CD4-positive, CD25-positive, alpha-beta regulatory T cell (primary cell): ENCODE measurements around the gene GRIK4. TPM values are rescaled to one million over a fixed set of nuclear protein-coding genes. Genes with fewer than 3 reads are reported as not detected.

Experiments used
- ATAC-seq, 2 donors: fragments of 150-1000 bp; cut with Tn5 transposase; one replicate each; pipeline ENCODE4 v1.10.0; 2021; ENCODE audit warnings: low read depth in 2 of 2, moderate number of reproducible peaks in 2 of 2, moderate library complexity in 1 of 2
- DNase-seq, 3 donors: peaks; one replicate each; pipeline versions ENCODE4 v3.0.0 to v3.0.0-alpha.2; 2012 to 2022; ENCODE audit warnings: mixed read lengths in 1 of 3
- H3K27ac ChIP-seq: one replicate; pipeline ENCODE4 v1.7.0; 2013; ENCODE audit warnings: mild to moderate bottlenecking, low read length; ENCODE audit not compliant: insufficient read depth, poor library complexity, severe bottlenecking
- H3K27me3 ChIP-seq: one replicate; pipeline ENCODE4 v1.7.0; 2013; ENCODE audit warnings: low read length; ENCODE audit not compliant: control insufficient read depth, insufficient read depth
- H3K36me3 ChIP-seq: one replicate; pipeline ENCODE4 v1.7.0; 2013; ENCODE audit warnings: mild to moderate bottlenecking, low read length, moderate library complexity; ENCODE audit not compliant: control insufficient read depth, insufficient read depth
- H3K4me1 ChIP-seq: 2 replicates; pipeline ENCODE4 v1.7.0; 2013; ENCODE audit warnings: mild to moderate bottlenecking, low read length; ENCODE audit not compliant: insufficient read depth, control insufficient read depth, poor library complexity, severe bottlenecking
- H3K4me3 ChIP-seq: one replicate; pipeline ENCODE4 v1.7.0; 2013; ENCODE audit warnings: low read depth, mild to moderate bottlenecking, low read length, moderate library complexity
- H3K9me3 ChIP-seq, 2 experiments: 1 replicate in 1 of 2; 2 replicates in 1 of 2; pipeline ENCODE4 v1.7.0; 2013; ENCODE audit warnings: low read length in 2 of 2, mild to moderate bottlenecking in 1 of 2, moderate library complexity in 1 of 2; ENCODE audit not compliant: control insufficient read depth in 2 of 2
- H3K27ac Mint-ChIP-seq, 3 donors: one replicate each; pipeline ENCODE4 v1.8.0; 2020 to 2022; ENCODE audit warnings: mild to moderate bottlenecking in 3 of 3, mixed read lengths in 3 of 3, moderate library complexity in 2 of 3
- H3K27me3 Mint-ChIP-seq: one replicate; pipeline ENCODE4 v1.8.0; 2022; ENCODE audit warnings: mild to moderate bottlenecking, mixed read lengths
- H3K36me3 Mint-ChIP-seq: one replicate; pipeline ENCODE4 v1.8.0; 2020; ENCODE audit warnings: mixed read lengths
- H3K4me1 Mint-ChIP-seq, 4 donors: one replicate each; pipeline ENCODE4 v1.8.0; 2020 to 2022; ENCODE audit warnings: mixed read lengths in 4 of 4, mild to moderate bottlenecking in 1 of 4
- H3K4me3 Mint-ChIP-seq, 4 donors: one replicate each; pipeline ENCODE4 v1.8.0; 2020 to 2022; ENCODE audit warnings: mild to moderate bottlenecking in 4 of 4, mixed read lengths in 4 of 4, moderate library complexity in 3 of 4
- H3K9me3 Mint-ChIP-seq, 7 donors: one replicate each; pipeline ENCODE4 v1.8.0; 2020 to 2022; ENCODE audit warnings: mixed read lengths in 7 of 7, mild to moderate bottlenecking in 3 of 7, moderate library complexity in 2 of 7
- polyA plus RNA-seq, 4 donors: library from polyadenylated mRNA; unstranded; fragments of 300-500 nt; fragmentation: Illumina TruSeq; gene quantifications; one replicate each; pipeline ENCODE4 v1.2.3, GENCODE V29; 2021
- total RNA-seq: library from RNA; stranded (reverse); gene quantifications from one replicate; pipeline ENCODE4 v1.2.3, GENCODE V29; 2022

GRIK4 gene
- total and polyA plus RNA-seq, 5 donors from 2014 or later = not detected

GRCh38 chr11:120529911-120530310 is 18.4 kb downstream of the GRIK4 start:
- Histone ChIP-seq H3K9me3 (no peaks in the 10 kb centered on the region), H3K4me1 (no peaks in the 10 kb centered on the region), H3K27ac (no peak overlapping the region), H3K27me3 (no peaks in the 10 kb centered on the region), H3K36me3 (no peaks in the 10 kb centered on the region), H3K4me3 (no peak overlapping the region)
- Mint-ChIP-seq H3K27me3 (peaks cover 8% of the 10 kb centered on the region), H3K27ac (no peak overlapping the region), H3K4me3 (no peak overlapping the region), H3K36me3 (no peaks in the 10 kb centered on the region), H3K4me1 (no peaks in the 10 kb centered on the region), H3K9me3 (peaks cover 0 to 6% (median 0%) of the 10 kb centered on the region in 7 donors)
- no peak for ATAC-seq
- DNase-seq = no peak

GRCh38 chr11:120532082-120532831 is 20.7 kb downstream of the GRIK4 start:
- Histone ChIP-seq H3K4me1 (no peaks in the 10 kb centered on the region), H3K9me3 (no peaks in the 10 kb centered on the region), H3K36me3 (no peaks in the 10 kb centered on the region), H3K27me3 (no peaks in the 10 kb centered on the region), H3K4me3 (no peak overlapping the region), H3K27ac (no peak overlapping the region)
- Mint-ChIP-seq H3K4me3 (no peak overlapping the region), H3K9me3 (peaks cover 0 to 6% (median 0%) of the 10 kb centered on the region in 7 donors), H3K36me3 (no peaks in the 10 kb centered on the region), H3K27ac (no peak overlapping the region), H3K4me1 (no peaks in the 10 kb centered on the region), H3K27me3 (no peaks in the 10 kb centered on the region)
- DNase-seq (no peak), ATAC-seq (no peak)

DNA sequence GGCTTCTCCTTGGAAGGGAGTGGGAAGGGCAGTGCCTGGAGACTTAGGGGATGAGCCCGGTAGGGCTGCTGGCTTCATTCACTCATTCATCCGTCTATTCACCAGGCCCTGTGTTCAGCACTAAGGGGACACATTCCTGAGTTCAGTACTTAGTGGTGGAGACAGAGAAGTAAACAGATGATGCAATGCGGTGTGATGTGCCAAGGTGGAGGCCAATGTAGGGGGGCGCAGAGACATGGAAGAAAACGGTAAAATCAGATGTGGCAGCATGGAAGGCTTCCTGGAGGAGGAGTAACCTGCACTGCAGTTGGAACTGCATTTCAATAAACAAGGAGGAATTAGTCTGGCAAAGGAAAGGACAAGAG is 21.3 kb downstream of the GRIK4 start:
- no peak overlapping the region for H3K27ac ChIP-seq
- H3K9me3 Mint-ChIP-seq = peaks cover 0 to 6% (median 0%) of the 10 kb centered on the region in 7 donors
- no peaks in the 10 kb centered on the region for H3K4me1 Mint-ChIP-seq
- H3K9me3 ChIP-seq = no peaks in the 10 kb centered on the region
- no peaks in the 10 kb centered on the region for H3K36me3 Mint-ChIP-seq
- no peaks in the 10 kb centered on the region for H3K27me3 Mint-ChIP-seq
- H3K36me3 ChIP-seq = no peaks in the 10 kb centered on the region
- no peak overlapping the region for H3K4me3 ChIP-seq
- peak overlapping the region in 1 of 3 donors; percentile 41 for H3K27ac Mint-ChIP-seq
- no peak overlapping the region for H3K4me3 Mint-ChIP-seq
- DNase-seq (no peak), ATAC-seq (no peak)
- H3K27me3 ChIP-seq = no peaks in the 10 kb centered on the region
- no peaks in the 10 kb centered on the region for H3K4me1 ChIP-seq

- DNase-seq (no peak), ATAC-seq (no peak)
- Mint-ChIP-seq H3K4me3 (no peak overlapping the region), H3K27ac (no peak overlapping the region), H3K36me3 (no peaks in the 10 kb centered on the region), H3K27me3 (no peaks in the 10 kb centered on the region), H3K4me1 (no peaks in the 10 kb centered on the region), H3K9me3 (peaks cover 0 to 1% (median 0%) of the 10 kb centered on the region in 7 donors)
- H3K9me3 ChIP-seq = no peaks in the 10 kb centered on the region
- H3K4me1 ChIP-seq = no peaks in the 10 kb centered on the region
- H3K27me3 ChIP-seq = peaks cover 2% of the 10 kb centered on the region
- H3K36me3 ChIP-seq = no peaks in the 10 kb centered on the region
- no peak overlapping the region for H3K4me3 ChIP-seq
- H3K27ac ChIP-seq = no peak overlapping the region
These were observed 24.7 kb downstream of the GRIK4 start for GRCh38 chr11:120536091-120536796.

DNA sequence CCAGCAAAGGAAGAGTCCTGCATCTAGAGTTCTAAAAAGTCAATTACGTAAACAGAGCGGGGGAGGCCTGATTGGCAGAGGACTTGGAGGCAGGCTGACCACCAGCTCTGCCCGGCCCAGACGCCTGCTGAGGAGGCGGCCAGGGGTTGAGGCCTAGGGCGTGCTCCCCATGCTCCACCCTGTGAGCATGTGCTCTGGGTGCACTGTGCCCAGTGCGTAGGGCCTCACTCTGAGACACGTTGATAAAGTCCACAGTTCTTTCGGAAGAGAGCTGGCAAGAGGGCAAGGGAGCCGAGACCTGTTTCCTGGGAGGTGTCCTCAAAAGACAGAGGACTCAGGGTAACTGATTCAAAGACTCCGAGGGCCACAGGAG is 25.2 kb downstream of the GRIK4 start:
- Mint-ChIP-seq H3K27me3 (no peaks in the 10 kb centered on the region), H3K9me3 (peaks cover 0 to 1% (median 0%) of the 10 kb centered on the region in 7 donors), H3K36me3 (no peaks in the 10 kb centered on the region), H3K4me1 (no peaks in the 10 kb centered on the region), H3K4me3 (no peak overlapping the region), H3K27ac (no peak overlapping the region)
- DNase-seq = no peak
- no peaks in the 10 kb centered on the region for H3K4me1 ChIP-seq
- H3K27me3 ChIP-seq = peaks cover 2% of the 10 kb centered on the region
- no peak for ATAC-seq
- H3K36me3 ChIP-seq = no peaks in the 10 kb centered on the region
- H3K9me3 ChIP-seq = no peaks in the 10 kb centered on the region
- H3K4me3 ChIP-seq = no peak overlapping the region
- H3K27ac ChIP-seq = no peak overlapping the region

- H3K9me3 Mint-ChIP-seq = peaks cover 0 to 4% (median 0%) of the 10 kb centered on the region in 7 donors
- H3K36me3 ChIP-seq = no peaks in the 10 kb centered on the region
- no peak overlapping the region for H3K4me3 ChIP-seq
- H3K4me1 Mint-ChIP-seq = no peaks in the 10 kb centered on the region
- H3K27me3 ChIP-seq = peaks cover 2% of the 10 kb centered on the region
- H3K36me3 Mint-ChIP-seq = no peaks in the 10 kb centered on the region
- H3K4me3 Mint-ChIP-seq = no peak overlapping the region
- no peaks in the 10 kb centered on the region for H3K9me3 ChIP-seq
- H3K27ac ChIP-seq = no peak overlapping the region
- H3K4me1 ChIP-seq = no peaks in the 10 kb centered on the region
- H3K27me3 Mint-ChIP-seq = no peaks in the 10 kb centered on the region
- ATAC-seq (no peak), DNase-seq (no peak)
- no peak overlapping the region for H3K27ac Mint-ChIP-seq
These were observed 26.4 kb downstream of the GRIK4 start for GRCh38 chr11:120537996-120538395.

DNA sequence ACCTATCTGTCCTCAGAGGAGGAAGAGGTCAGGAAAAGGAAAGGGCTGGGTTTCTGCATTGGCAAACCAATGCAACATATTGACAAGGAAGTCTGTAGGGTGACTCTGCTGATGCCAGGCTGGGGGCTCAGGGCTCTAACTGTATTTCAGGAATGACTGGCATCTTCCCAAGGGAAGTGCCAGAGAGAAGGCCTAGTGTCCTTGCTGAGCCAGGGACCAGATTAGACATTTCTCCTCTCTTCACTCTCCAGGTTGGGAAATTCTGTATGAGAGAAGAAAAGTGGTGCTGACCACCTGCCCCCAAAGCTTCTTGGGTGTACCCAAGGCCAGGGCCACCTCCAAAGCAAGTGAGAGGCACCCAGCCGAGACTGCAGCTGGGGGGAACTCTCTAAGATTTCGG is 27.2 kb downstream of the GRIK4 start:
- Mint-ChIP-seq H3K36me3 (no peaks in the 10 kb centered on the region), H3K4me1 (no peaks in the 10 kb centered on the region), H3K27ac (no peak overlapping the region), H3K4me3 (no peak overlapping the region), H3K9me3 (peaks cover 0 to 4% (median 0%) of the 10 kb centered on the region in 7 donors), H3K27me3 (no peaks in the 10 kb centered on the region)
- ATAC-seq (no peak), DNase-seq (no peak)
- no peak overlapping the region for H3K4me3 ChIP-seq
- no peaks in the 10 kb centered on the region for H3K36me3 ChIP-seq
- H3K27me3 ChIP-seq = peaks cover 2% of the 10 kb centered on the region
- H3K27ac ChIP-seq = no peak overlapping the region
- H3K9me3 ChIP-seq = no peaks in the 10 kb centered on the region
- H3K4me1 ChIP-seq = no peaks in the 10 kb centered on the region
